GM12878 (cell line): ENCODE measurements around the gene MST1R. TPM values are rescaled to one million over a fixed set of nuclear protein-coding genes. Genes with fewer than 3 reads are reported as not detected.
A peak's percentile ranks its signal among the peaks of the same experiment; 100 is the strongest.

Source experiments
- ATF2 ChIP-seq: IDR thresholded peaks from 2 replicates; pipeline ENCODE4 v1.6.1; 2012; ENCODE audit warnings: low read length, inconsistent platforms
- CBX3 ChIP-seq: fragments of 200-600 bp; sonication (generic); IDR thresholded peaks from 2 replicates; pipeline ENCODE4 v1.6.1; 2016; ENCODE audit warnings: low read depth, borderline replicate concordance
- CHD4 ChIP-seq: fragments of 200-600 bp; sonication (generic); IDR thresholded peaks from 2 replicates; pipeline ENCODE4 v1.6.1; 2016; ENCODE audit warnings: mild to moderate bottlenecking
- IKZF2 ChIP-seq, 2 experiments: fragments of 450-650 bp; IDR thresholded peaks; 2 replicates each; pipeline ENCODE4 v1.6.1; 2017; ENCODE audit warnings: mild to moderate bottlenecking in 2 of 2, moderate library complexity in 2 of 2
- IRF3 ChIP-seq: fragments of 450-650 bp; IDR thresholded peaks from 2 replicates; pipeline ENCODE4 v1.6.1; 2014; ENCODE audit warnings: mild to moderate bottlenecking
- NFYB ChIP-seq: IDR thresholded peaks from 2 replicates; pipeline ENCODE4 v1.6.1; 2011; ENCODE audit warnings: low read depth, mild to moderate bottlenecking, low read length, improper control_type of control experiment, moderate library complexity; ENCODE audit not compliant: insufficient read depth
- NR2F1 ChIP-seq: fragments of 450-650 bp; conservative IDR thresholded peaks from 2 replicates; pipeline ENCODE4 v1.6.1; 2017; ENCODE audit warnings: mild to moderate bottlenecking
- POU2F2 ChIP-seq: IDR thresholded peaks from 3 replicates; pipeline ENCODE4 v1.6.1; 2011; ENCODE audit warnings: low read depth, mild to moderate bottlenecking, low read length, borderline replicate concordance
- SIX5 ChIP-seq: IDR thresholded peaks from 2 replicates; pipeline ENCODE4 v1.6.1; 2011; ENCODE audit warnings: mild to moderate bottlenecking, low read depth, low read length, moderate library complexity; ENCODE audit not compliant: severe bottlenecking
- SPI1 ChIP-seq: IDR thresholded peaks from 2 replicates; pipeline ENCODE4 v1.6.1; 2011; ENCODE audit warnings: low read depth, mild to moderate bottlenecking, low read length, moderate library complexity, borderline replicate concordance; ENCODE audit not compliant: insufficient read depth
- STAT3 ChIP-seq: IDR thresholded peaks from 2 replicates; pipeline ENCODE4 v1.6.1; 2011; ENCODE audit warnings: low read depth, low read length, improper control_type of control experiment
- ZBTB4 ChIP-seq: fragments of 450-650 bp; formaldehyde crosslinking; IDR thresholded peaks from 2 replicates; pipeline ENCODE4 v1.4.0; 2022; ENCODE audit warnings: mild to moderate bottlenecking, moderate library complexity
- ZNF274 ChIP-seq: IDR thresholded peaks from one replicate; pipeline ENCODE4 v1.8.0; 2011; ENCODE audit not compliant: insufficient read length, insufficient read depth
- ZNF687 ChIP-seq: fragments of 450-650 bp; IDR thresholded peaks from 2 replicates; pipeline ENCODE4 v1.6.1; 2017; ENCODE audit warnings: mild to moderate bottlenecking, moderate library complexity
- polyA plus RNA-seq, 11 experiments: library from polyadenylated mRNA; depleted of rRNA in 4 of 11; unstranded in 6 of 11; stranded (reverse) in 5 of 11; fragments of >200 nt; fragmentation: Nextera tagmentation in 4 of 11; fragmentation: Illumina TruSeq in 1 of 11; extraction: Ambion mirVana in 4 of 11; extraction: Trizol in 1 of 11; gene quantifications; 1 replicate in 1 of 11; 2 replicates in 10 of 11; pipeline versions ENCODE4 v1.2.1 to v1.2.3, GENCODE V29; 2011 to 2016; ENCODE audit warnings: inconsistent platforms in 2 of 11, missing spikeins in 2 of 11, low read depth in 1 of 11
- total RNA-seq, 4 experiments: library from RNA; depleted of rRNA in 3 of 4; stranded (reverse); fragments of >200 nt in 3 of 4; fragmentation: Illumina TruSeq in 1 of 4; extraction: Trizol in 1 of 4; gene quantifications; 2 replicates each; pipeline versions ENCODE4 v1.2.1 to v1.2.3, GENCODE V29; 2013 to 2021
- TF ChIP-seq, protein P1 (sequence below): IDR thresholded peaks from 2 replicates; pipeline ENCODE4 v1.6.1; 2011; ENCODE audit warnings: mild to moderate bottlenecking, low read depth, low read length, moderate library complexity; ENCODE audit not compliant: insufficient replicate concordance

MST1R gene
- total and polyA plus RNA-seq, 10 of the 15 experiments (the other 5 are each of a cell fraction or from before 2014, with no cell fraction given) = 0.40 to 5.6 (median 1.2) TPM

DNA sequence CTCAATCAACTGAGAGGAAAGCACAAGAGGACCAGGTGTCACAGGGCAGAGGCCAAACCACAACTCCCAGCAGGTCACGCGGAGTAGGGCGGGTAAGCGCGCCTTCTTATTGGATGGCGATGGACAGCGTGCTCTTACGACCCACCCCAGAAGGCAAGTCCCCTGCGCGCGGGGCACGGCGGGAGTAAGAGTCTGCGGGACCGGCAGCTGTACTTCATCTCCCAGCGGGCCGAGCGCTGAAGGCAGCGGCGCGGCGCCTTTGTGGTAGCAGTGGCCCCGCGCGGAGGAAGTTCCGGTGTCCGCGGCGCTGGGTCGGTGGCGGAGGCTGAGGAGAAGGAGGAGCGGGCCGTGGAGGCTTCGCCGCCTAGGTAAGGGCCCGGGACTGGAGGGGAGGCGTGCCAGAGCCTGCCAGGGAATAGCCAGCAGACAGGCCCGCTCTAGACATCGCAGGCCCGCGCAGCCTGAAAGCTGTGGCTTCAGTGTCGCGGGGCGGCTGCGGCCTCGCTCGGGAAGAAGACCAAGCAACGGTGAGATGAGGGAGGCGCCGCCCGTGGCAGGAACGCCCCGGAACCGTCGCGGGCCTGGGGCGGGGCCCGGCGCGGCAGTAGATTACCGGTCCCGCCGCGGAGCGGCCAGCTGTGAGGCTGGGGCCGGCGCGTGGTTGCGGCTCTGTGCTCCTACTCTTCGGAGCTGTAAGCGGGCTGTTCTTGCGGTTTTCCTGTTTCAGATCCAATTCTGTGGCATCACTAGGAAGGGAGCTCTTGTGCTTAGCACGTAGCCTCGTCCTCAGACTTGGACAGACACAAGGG lies 36.4 kb upstream of the MST1R start, which contains the start of gene RBM6 (continued):
- TF ChIP-seq, protein P1, sequence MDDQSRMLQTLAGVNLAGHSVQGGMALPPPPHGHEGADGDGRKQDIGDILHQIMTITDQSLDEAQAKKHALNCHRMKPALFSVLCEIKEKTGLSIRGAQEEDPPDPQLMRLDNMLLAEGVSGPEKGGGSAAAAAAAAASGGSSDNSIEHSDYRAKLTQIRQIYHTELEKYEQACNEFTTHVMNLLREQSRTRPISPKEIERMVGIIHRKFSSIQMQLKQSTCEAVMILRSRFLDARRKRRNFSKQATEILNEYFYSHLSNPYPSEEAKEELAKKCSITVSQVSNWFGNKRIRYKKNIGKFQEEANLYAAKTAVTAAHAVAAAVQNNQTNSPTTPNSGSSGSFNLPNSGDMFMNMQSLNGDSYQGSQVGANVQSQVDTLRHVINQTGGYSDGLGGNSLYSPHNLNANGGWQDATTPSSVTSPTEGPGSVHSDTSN = no peak
- TF ChIP-seq SPI1 = peak; percentile 2; the same call in 1 of the 2 replicates
- TF ChIP-seq IKZF2 (IDR thresholded peaks at IDR 0.05) = peak; percentile 57 to 72; a peak in 3 of 4 replicates
- TF ChIP-seq CHD4 = no peak
- no peak for TF ChIP-seq STAT3
- no peak for TF ChIP-seq ATF2
- TF ChIP-seq CBX3 = no peak
- no peak; the same call in 1 of the 2 replicates for TF ChIP-seq IRF3
- TF ChIP-seq ZNF687 = no peak
- TF ChIP-seq ZNF274 = no peak
- no peak for TF ChIP-seq ZBTB4
- TF ChIP-seq SIX5 = peak; percentile 88
- TF ChIP-seq NFYB = peak; percentile 89
- TF ChIP-seq POU2F2 = no peak; the same call in 2 of the 3 replicates
- TF ChIP-seq NR2F1 = peak; percentile 99
